Measurements from ENCODE around the gene HIBCH.
"Not testable (repeated sequence)": the region's sequence is repeated elsewhere in the genome, so short reads cannot be mapped to it uniquely, and the experiment has no call there.

Gene HIBCH

GRCh38 chr2:190335584-190335983 is 16.0 kb upstream of the HIBCH start:
- H2BK12ac ChIP-seq (ENCODE audit: low read length); H3K27me3 ChIP-seq (ENCODE audit: control insufficient read depth in 3 of 3, insufficient read depth in 3 of 3, low read depth in 1 of 3, low read length in 3 of 3); DNase-seq (ENCODE audit: low spot score); H2AFZ ChIP-seq (ENCODE audit: low read length); H3K36me3 ChIP-seq (replicated peaks in 1 of 2; ENCODE audit: control insufficient read depth in 2 of 2, insufficient read depth in 2 of 2, low read length in 2 of 2); H2BK5ac ChIP-seq (ENCODE audit: low read length); H3K23ac ChIP-seq (ENCODE audit: low read depth, low read length, poor library complexity); H3K4ac ChIP-seq (ENCODE audit: low read length); H3K79me1 ChIP-seq (ENCODE audit: low read depth, low read length); H2BK15ac ChIP-seq (ENCODE audit: low read length); H3K14ac ChIP-seq (ENCODE audit: low read length); H3K9ac ChIP-seq (ENCODE audit: low read depth, low read length, poor library complexity); H3K9me3 ChIP-seq (replicated peaks in 1 of 2; ENCODE audit: control insufficient read depth in 2 of 2, insufficient read depth in 1 of 2, low read depth in 1 of 2, low read length in 2 of 2); H2AK5ac ChIP-seq (ENCODE audit: low read depth, low read length); H3K27ac ChIP-seq (replicated peaks; ENCODE audit: low read length); H3K18ac ChIP-seq (ENCODE audit: low read length); H3K4me2 ChIP-seq (ENCODE audit: insufficient read depth, low read length, poor library complexity, severe bottlenecking); H3K4me3 ChIP-seq (ENCODE audit: low read length in 2 of 2); H3K4me1 ChIP-seq (ENCODE audit: control insufficient read depth in 2 of 2, insufficient read depth in 1 of 2, low read depth in 1 of 2, low read length in 2 of 2); H4K8ac ChIP-seq (ENCODE audit: low read depth, low read length); H4K91ac ChIP-seq (ENCODE audit: low read depth, low read length, poor library complexity); H2BK120ac ChIP-seq (ENCODE audit: low read depth, low read length): not testable (repeated sequence)
- WGBS, 2 donors (ENCODE audit: extremely low coverage in 2 of 2, insufficient read length in 2 of 2, insufficient replicate concordance in 1 of 2): no CpG with 5 or more reads among the region's 4 CpGs

GRCh38 chr2:190335225-190335559 is 15.6 kb upstream of the HIBCH start:
- H3K4ac ChIP-seq (ENCODE audit: low read length): no peak overlapping the region
- H3K18ac ChIP-seq (ENCODE audit: low read length): no peak overlapping the region
- no peaks in the 10 kb centered on the region for H3K9me3 ChIP-seq (replicated peaks in 1 of 2; ENCODE audit: control insufficient read depth in 2 of 2, insufficient read depth in 1 of 2, low read depth in 1 of 2, low read length in 2 of 2)
- no peak overlapping the region for H2AFZ ChIP-seq (ENCODE audit: low read length)
- H3K36me3 ChIP-seq (replicated peaks in 1 of 2; ENCODE audit: control insufficient read depth in 2 of 2, insufficient read depth in 2 of 2, low read length in 2 of 2): no peaks in the 10 kb centered on the region
- H3K4me1 ChIP-seq (ENCODE audit: control insufficient read depth in 2 of 2, insufficient read depth in 1 of 2, low read depth in 1 of 2, low read length in 2 of 2): peaks cover under 1% of the 10 kb centered on the region in 2 donors
- H2AK5ac ChIP-seq (ENCODE audit: low read depth, low read length): no peak overlapping the region
- no peak overlapping the region for H2BK12ac ChIP-seq (ENCODE audit: low read length)
- no peak overlapping the region for H2BK5ac ChIP-seq (ENCODE audit: low read length)
- no peak overlapping the region for H3K27ac ChIP-seq (replicated peaks; ENCODE audit: low read length)
- H3K14ac ChIP-seq (ENCODE audit: low read length): no peak overlapping the region
- H3K27me3 ChIP-seq (ENCODE audit: control insufficient read depth in 3 of 3, insufficient read depth in 3 of 3, low read depth in 1 of 3, low read length in 3 of 3): no peaks in the 10 kb centered on the region
- H3K79me1 ChIP-seq (ENCODE audit: low read depth, low read length): no peaks in the 10 kb centered on the region
- no peak overlapping the region for H3K4me2 ChIP-seq (ENCODE audit: insufficient read depth, low read length, poor library complexity, severe bottlenecking)
- no peak overlapping the region for H3K23ac ChIP-seq (ENCODE audit: low read depth, low read length, poor library complexity)
- no peak overlapping the region for H4K91ac ChIP-seq (ENCODE audit: low read depth, low read length, poor library complexity)
- no peak for DNase-seq (ENCODE audit: low spot score)
- H4K8ac ChIP-seq (ENCODE audit: low read depth, low read length): no peak overlapping the region
- no peak overlapping the region for H2BK120ac ChIP-seq (ENCODE audit: low read depth, low read length)
- H3K9ac ChIP-seq (ENCODE audit: low read depth, low read length, poor library complexity): no peak overlapping the region
- no peak overlapping the region for H2BK15ac ChIP-seq (ENCODE audit: low read length)
- no peak overlapping the region for H3K4me3 ChIP-seq (ENCODE audit: low read length in 2 of 2)

- Histone ChIP-seq H3K27ac (replicated peaks; ENCODE audit: low read length) (no peak overlapping the region), H3K4ac (ENCODE audit: low read length) (no peak overlapping the region), H4K8ac (ENCODE audit: low read depth, low read length) (no peak overlapping the region), H3K18ac (ENCODE audit: low read length) (no peak overlapping the region), H3K23ac (ENCODE audit: low read depth, low read length, poor library complexity) (no peak overlapping the region), H2BK12ac (ENCODE audit: low read length) (no peak overlapping the region), H4K91ac (ENCODE audit: low read depth, low read length, poor library complexity) (no peak overlapping the region), H3K14ac (ENCODE audit: low read length) (no peak overlapping the region), H3K4me2 (ENCODE audit: insufficient read depth, low read length, poor library complexity, severe bottlenecking) (no peak overlapping the region), H2BK15ac (ENCODE audit: low read length) (no peak overlapping the region), H3K4me1 (ENCODE audit: control insufficient read depth in 2 of 2, insufficient read depth in 1 of 2, low read depth in 1 of 2, low read length in 2 of 2) (no peaks in the 10 kb centered on the region), H2AK5ac (ENCODE audit: low read depth, low read length) (no peak overlapping the region), H3K27me3 (ENCODE audit: control insufficient read depth in 3 of 3, insufficient read depth in 3 of 3, low read depth in 1 of 3, low read length in 3 of 3) (no peaks in the 10 kb centered on the region), H3K9me3 (replicated peaks in 1 of 2; ENCODE audit: control insufficient read depth in 2 of 2, insufficient read depth in 1 of 2, low read depth in 1 of 2, low read length in 2 of 2) (no peaks in the 10 kb centered on the region), H2BK5ac (ENCODE audit: low read length) (no peak overlapping the region), H2BK120ac (ENCODE audit: low read depth, low read length) (no peak overlapping the region), H3K9ac (ENCODE audit: low read depth, low read length, poor library complexity) (no peak overlapping the region), H3K4me3 (ENCODE audit: low read length in 2 of 2) (no peak overlapping the region), H2AFZ (ENCODE audit: low read length) (no peak overlapping the region), H3K36me3 (replicated peaks in 1 of 2; ENCODE audit: control insufficient read depth in 2 of 2, insufficient read depth in 2 of 2, low read length in 2 of 2) (no peaks in the 10 kb centered on the region), H3K79me1 (ENCODE audit: low read depth, low read length) (no peaks in the 10 kb centered on the region)
- no CpG with 5 or more reads among the region's 8 CpGs for WGBS, 2 donors (ENCODE audit: extremely low coverage in 2 of 2, insufficient read length in 2 of 2, insufficient replicate concordance in 1 of 2)
- DNase-seq (ENCODE audit: low spot score): no peak
These were observed 15.0 kb upstream of the HIBCH start for GRCh38 chr2:190334479-190335224.

- Histone ChIP-seq H3K9ac (ENCODE audit: low read depth, low read length, poor library complexity) (no peak overlapping the region), H3K9me3 (replicated peaks in 1 of 2; ENCODE audit: control insufficient read depth in 2 of 2, insufficient read depth in 1 of 2, low read depth in 1 of 2, low read length in 2 of 2) (no peaks in the 10 kb centered on the region), H3K4me3 (ENCODE audit: low read length in 2 of 2) (no peak overlapping the region), H2BK120ac (ENCODE audit: low read depth, low read length) (no peak overlapping the region), H3K18ac (ENCODE audit: low read length) (no peak overlapping the region), H2BK15ac (ENCODE audit: low read length) (no peak overlapping the region), H3K14ac (ENCODE audit: low read length) (no peak overlapping the region), H3K36me3 (replicated peaks in 1 of 2; ENCODE audit: control insufficient read depth in 2 of 2, insufficient read depth in 2 of 2, low read length in 2 of 2) (no peaks in the 10 kb centered on the region), H3K23ac (ENCODE audit: low read depth, low read length, poor library complexity) (no peak overlapping the region), H3K79me1 (ENCODE audit: low read depth, low read length) (no peaks in the 10 kb centered on the region), H3K4ac (ENCODE audit: low read length) (no peak overlapping the region), H3K4me2 (ENCODE audit: insufficient read depth, low read length, poor library complexity, severe bottlenecking) (no peak overlapping the region), H3K4me1 (ENCODE audit: control insufficient read depth in 2 of 2, insufficient read depth in 1 of 2, low read depth in 1 of 2, low read length in 2 of 2) (no peaks in the 10 kb centered on the region), H2BK12ac (ENCODE audit: low read length) (no peak overlapping the region), H3K27me3 (ENCODE audit: control insufficient read depth in 3 of 3, insufficient read depth in 3 of 3, low read depth in 1 of 3, low read length in 3 of 3) (no peaks in the 10 kb centered on the region), H2AFZ (ENCODE audit: low read length) (no peak overlapping the region), H4K91ac (ENCODE audit: low read depth, low read length, poor library complexity) (no peak overlapping the region), H2AK5ac (ENCODE audit: low read depth, low read length) (no peak overlapping the region), H2BK5ac (ENCODE audit: low read length) (no peak overlapping the region), H4K8ac (ENCODE audit: low read depth, low read length) (no peak overlapping the region), H3K27ac (replicated peaks; ENCODE audit: low read length) (no peak overlapping the region)
- WGBS, 2 donors (ENCODE audit: extremely low coverage in 2 of 2, insufficient read length in 2 of 2, insufficient replicate concordance in 1 of 2): 100% methylated on average over 1 of the region's 2 CpGs; no CpG with 5 or more reads in 1 of the 2 donors
- no peak for DNase-seq (ENCODE audit: low spot score)
These were observed 14.3 kb upstream of the HIBCH start for GRCh38 chr2:190333928-190334327.

Measured in neuronal stem cell (in vitro differentiated cells).